ENCODE results near the gene GNG7.

DNA sequence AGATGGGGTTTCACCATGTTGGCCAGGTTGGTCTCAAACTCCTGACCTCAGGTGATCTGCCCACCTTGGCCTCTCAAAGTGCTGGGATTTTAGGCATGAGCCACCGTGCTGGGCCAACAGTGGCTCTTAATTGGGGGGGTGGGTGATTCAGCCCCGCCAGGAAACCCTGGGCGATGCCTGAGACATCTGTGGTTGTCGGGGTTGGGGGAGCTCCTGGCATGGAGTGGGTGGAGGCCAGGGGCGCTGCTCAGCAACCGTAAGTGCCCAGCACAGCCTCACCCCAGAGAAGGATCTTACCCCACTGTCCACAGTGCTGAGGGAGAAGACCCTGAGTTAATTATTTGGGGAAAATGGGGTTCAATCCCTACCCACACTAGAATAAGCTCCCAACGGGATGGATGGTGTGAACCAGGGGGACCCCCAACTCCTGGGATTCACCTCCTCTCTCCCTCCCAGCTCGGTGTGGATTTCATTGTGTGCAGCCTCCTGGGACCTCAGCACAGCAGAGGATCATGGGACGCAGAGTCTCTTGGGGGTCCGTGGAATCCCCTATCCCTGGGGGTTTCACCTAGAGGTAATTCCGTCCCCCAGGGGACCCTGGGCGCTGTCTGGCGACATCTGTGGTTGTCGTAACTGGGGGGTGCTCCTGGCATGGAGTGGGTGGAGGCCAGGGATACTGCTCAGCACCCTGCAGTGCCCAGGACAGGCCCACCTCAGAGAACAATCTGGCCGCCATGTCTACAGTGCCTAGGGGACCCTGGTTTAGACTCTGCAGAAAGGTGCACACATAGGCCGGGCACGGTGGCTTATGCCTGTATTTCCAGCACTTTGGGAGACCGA is 157.7 kb downstream of the GNG7 start:
- TF ChIP-seq, protein P1, sequence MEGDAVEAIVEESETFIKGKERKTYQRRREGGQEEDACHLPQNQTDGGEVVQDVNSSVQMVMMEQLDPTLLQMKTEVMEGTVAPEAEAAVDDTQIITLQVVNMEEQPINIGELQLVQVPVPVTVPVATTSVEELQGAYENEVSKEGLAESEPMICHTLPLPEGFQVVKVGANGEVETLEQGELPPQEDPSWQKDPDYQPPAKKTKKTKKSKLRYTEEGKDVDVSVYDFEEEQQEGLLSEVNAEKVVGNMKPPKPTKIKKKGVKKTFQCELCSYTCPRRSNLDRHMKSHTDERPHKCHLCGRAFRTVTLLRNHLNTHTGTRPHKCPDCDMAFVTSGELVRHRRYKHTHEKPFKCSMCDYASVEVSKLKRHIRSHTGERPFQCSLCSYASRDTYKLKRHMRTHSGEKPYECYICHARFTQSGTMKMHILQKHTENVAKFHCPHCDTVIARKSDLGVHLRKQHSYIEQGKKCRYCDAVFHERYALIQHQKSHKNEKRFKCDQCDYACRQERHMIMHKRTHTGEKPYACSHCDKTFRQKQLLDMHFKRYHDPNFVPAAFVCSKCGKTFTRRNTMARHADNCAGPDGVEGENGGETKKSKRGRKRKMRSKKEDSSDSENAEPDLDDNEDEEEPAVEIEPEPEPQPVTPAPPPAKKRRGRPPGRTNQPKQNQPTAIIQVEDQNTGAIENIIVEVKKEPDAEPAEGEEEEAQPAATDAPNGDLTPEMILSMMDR (IDR thresholded peaks at IDR 0.05), result no peak
- TF ChIP-seq, protein P2, sequence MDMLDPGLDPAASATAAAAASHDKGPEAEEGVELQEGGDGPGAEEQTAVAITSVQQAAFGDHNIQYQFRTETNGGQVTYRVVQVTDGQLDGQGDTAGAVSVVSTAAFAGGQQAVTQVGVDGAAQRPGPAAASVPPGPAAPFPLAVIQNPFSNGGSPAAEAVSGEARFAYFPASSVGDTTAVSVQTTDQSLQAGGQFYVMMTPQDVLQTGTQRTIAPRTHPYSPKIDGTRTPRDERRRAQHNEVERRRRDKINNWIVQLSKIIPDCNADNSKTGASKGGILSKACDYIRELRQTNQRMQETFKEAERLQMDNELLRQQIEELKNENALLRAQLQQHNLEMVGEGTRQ (CRISPR knock-in tag; IDR thresholded peaks at IDR 0.05), result no peak
- TF ChIP-seq ETV6 (CRISPR knock-in tag; IDR thresholded peaks at IDR 0.05) (no peak), JUN (CRISPR knock-in tag; IDR thresholded peaks at IDR 0.05) (no peak), ZNF263 (CRISPR knock-in tag; IDR thresholded peaks at IDR 0.05; ENCODE audit: low read depth) (no peak)
- TF ChIP-seq, protein P3, sequence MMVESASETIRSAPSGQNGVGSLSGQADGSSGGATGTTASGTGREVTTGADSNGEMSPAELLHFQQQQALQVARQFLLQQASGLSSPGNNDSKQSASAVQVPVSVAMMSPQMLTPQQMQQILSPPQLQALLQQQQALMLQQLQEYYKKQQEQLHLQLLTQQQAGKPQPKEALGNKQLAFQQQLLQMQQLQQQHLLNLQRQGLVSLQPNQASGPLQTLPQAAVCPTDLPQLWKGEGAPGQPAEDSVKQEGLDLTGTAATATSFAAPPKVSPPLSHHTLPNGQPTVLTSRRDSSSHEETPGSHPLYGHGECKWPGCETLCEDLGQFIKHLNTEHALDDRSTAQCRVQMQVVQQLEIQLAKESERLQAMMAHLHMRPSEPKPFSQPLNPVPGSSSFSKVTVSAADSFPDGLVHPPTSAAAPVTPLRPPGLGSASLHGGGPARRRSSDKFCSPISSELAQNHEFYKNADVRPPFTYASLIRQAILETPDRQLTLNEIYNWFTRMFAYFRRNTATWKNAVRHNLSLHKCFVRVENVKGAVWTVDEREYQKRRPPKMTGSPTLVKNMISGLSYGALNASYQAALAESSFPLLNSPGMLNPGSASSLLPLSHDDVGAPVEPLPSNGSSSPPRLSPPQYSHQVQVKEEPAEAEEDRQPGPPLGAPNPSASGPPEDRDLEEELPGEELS (CRISPR knock-in tag; IDR thresholded peaks at IDR 0.05), result no peak

All from WTC11 (cell line).